ENCODE measurements around the gene RAB3B.

DNA sequence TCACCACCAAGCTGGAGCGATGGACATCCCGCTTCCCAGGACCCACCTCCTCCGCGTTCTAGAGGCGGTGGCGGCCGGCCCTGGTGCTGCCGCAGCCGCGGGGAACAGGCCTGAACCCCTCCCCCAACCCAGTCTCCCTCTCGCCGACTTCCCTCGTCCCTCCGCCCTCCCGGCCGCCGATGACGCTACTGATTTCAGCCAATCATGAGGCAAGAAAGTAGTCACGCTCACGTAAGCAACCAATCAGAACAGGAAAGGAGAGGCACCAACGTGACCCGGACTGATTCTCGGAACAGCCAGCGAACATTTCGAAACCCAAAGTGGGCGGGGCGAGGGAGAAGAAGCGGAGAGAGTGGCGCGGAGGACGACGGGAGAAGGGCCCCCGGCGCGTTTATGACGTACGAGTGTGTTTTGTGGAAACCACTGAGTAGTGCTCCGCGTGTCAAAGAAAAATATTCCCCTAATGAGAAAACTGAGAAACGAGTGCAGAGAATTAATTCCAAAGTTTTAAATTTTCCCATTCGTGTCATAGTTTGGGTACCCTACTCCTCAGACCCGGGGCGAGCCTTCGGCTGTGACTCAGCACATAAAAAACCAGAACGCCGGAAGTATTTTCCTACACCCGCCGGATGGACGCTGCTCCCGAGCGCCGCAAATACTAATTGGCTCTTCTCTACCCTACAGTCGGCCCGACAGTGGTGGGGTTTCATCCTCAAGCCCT, 111.7 kb downstream of the RAB3B start, which contains the start of gene NRDC:
- TF ChIP-seq, protein P1, sequence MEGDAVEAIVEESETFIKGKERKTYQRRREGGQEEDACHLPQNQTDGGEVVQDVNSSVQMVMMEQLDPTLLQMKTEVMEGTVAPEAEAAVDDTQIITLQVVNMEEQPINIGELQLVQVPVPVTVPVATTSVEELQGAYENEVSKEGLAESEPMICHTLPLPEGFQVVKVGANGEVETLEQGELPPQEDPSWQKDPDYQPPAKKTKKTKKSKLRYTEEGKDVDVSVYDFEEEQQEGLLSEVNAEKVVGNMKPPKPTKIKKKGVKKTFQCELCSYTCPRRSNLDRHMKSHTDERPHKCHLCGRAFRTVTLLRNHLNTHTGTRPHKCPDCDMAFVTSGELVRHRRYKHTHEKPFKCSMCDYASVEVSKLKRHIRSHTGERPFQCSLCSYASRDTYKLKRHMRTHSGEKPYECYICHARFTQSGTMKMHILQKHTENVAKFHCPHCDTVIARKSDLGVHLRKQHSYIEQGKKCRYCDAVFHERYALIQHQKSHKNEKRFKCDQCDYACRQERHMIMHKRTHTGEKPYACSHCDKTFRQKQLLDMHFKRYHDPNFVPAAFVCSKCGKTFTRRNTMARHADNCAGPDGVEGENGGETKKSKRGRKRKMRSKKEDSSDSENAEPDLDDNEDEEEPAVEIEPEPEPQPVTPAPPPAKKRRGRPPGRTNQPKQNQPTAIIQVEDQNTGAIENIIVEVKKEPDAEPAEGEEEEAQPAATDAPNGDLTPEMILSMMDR (IDR thresholded peaks at IDR 0.05; ENCODE audit: low read length): no peak
- TF ChIP-seq EZH2 (IDR thresholded peaks at IDR 0.05; ENCODE audit: borderline replicate concordance, low read length): no peak
